SU-DHL-6 (cell line): Measurements from ENCODE around the gene SMARCAL1.

Experiments used
- H2AFZ ChIP-seq: fragments of 200-600 bp; sonication (generic); 2 replicates; pipeline ENCODE4 v1.6.1; 2014; ENCODE audit warnings: low read depth, mild to moderate bottlenecking, moderate library complexity, mixed read lengths, antibody characterized with exemption, low read length; ENCODE audit not compliant: severe bottlenecking
- H3F3A ChIP-seq: fragments of 200-600 bp; shearing (Covaris generic); 2 replicates; pipeline ENCODE4 v1.6.0; 2016; ENCODE audit warnings: antibody characterized with exemption, mild to moderate bottlenecking; ENCODE audit not compliant: insufficient read depth
- H3K27ac ChIP-seq: fragments of 200-600 bp; sonication (generic); 2 replicates; pipeline ENCODE4 v1.5.1; 2016; ENCODE audit warnings: low read depth, mild to moderate bottlenecking, low read length, moderate library complexity, mixed read lengths
- H3K27me3 ChIP-seq: fragments of 200-600 bp; sonication (generic), shearing (Covaris generic); 2 replicates; pipeline ENCODE4 v1.6.0; 2014; ENCODE audit warnings: mild to moderate bottlenecking, low read length
- H3K36me3 ChIP-seq: fragments of 200-600 bp; sonication (generic); 2 replicates; pipeline ENCODE4 v1.6.1; 2014; ENCODE audit warnings: mild to moderate bottlenecking, low read length, mixed read lengths
- H3K4me2 ChIP-seq: fragments of 300-600, 200-600 bp; shearing (Covaris generic), sonication (generic); 2 replicates; pipeline ENCODE4 v1.6.0; 2014; ENCODE audit warnings: low read length, low read depth, mild to moderate bottlenecking; ENCODE audit not compliant: poor library complexity, severe bottlenecking
- H3K4me3 ChIP-seq: fragments of 200-600 bp; sonication (generic); 2 replicates; pipeline ENCODE4 v1.5.1; 2014; ENCODE audit warnings: antibody characterized with exemption, low read length, mild to moderate bottlenecking, mixed read lengths; ENCODE audit not compliant: insufficient read depth, poor library complexity, severe bottlenecking
- H3K79me2 ChIP-seq: fragments of 200-600 bp; sonication (generic); 2 replicates; pipeline ENCODE4 v1.6.1; 2014; ENCODE audit warnings: mild to moderate bottlenecking, low read length, moderate library complexity; ENCODE audit not compliant: insufficient read depth
- H3K9ac ChIP-seq: fragments of 200-600 bp; sonication (generic); 2 replicates; pipeline ENCODE4 v1.7.0; 2014; ENCODE audit warnings: mild to moderate bottlenecking, low read length
- H3K9me2 ChIP-seq: fragments of 200-600 bp; sonication (generic); replicated peaks from 2 replicates; pipeline ENCODE4 v1.6.1; 2014; ENCODE audit warnings: low read length; ENCODE audit not compliant: insufficient read depth
- H3K9me3 ChIP-seq: fragments of 200-600 bp; sonication (generic); 2 replicates; pipeline ENCODE4 v1.6.1; 2014; ENCODE audit warnings: low read length, mixed read lengths; ENCODE audit not compliant: insufficient read depth
- H4K20me1 ChIP-seq: fragments of 200-600 bp; sonication (generic); 2 replicates; pipeline ENCODE4 v1.6.1; 2014; ENCODE audit warnings: low read depth, mild to moderate bottlenecking, antibody characterized with exemption, low read length, moderate library complexity, mixed read lengths
- CTCF ChIP-seq: fragments of 200-600 bp; sonication (generic); IDR thresholded peaks from one replicate; pipeline ENCODE4 v1.5.1; 2017; ENCODE audit warnings: antibody characterized with exemption, mild to moderate bottlenecking, low read length, moderate library complexity; ENCODE audit not compliant: insufficient read depth, poor library complexity, severe bottlenecking
- EZH2phosphoT487 ChIP-seq: fragments of 200-600 bp; sonication (generic), shearing (Covaris generic); conservative IDR thresholded peaks from 2 replicates; pipeline ENCODE4 v1.6.1; 2018; ENCODE audit warnings: mild to moderate bottlenecking, antibody characterized with exemption, low read length, moderate library complexity, mixed read lengths

Gene SMARCAL1

GRCh38 chr2:216486708-216487107 lies 74.4 kb downstream of the SMARCAL1 start:
- Histone ChIP-seq H2AFZ (no peak overlapping the region), H3K27me3 (no peaks in the 10 kb centered on the region), H3K9ac (no peak overlapping the region), H3K27ac (no peak overlapping the region), H3K4me3 (no peak overlapping the region), H3K4me2 (no peak overlapping the region), H3K79me2 (no peaks in the 10 kb centered on the region), H3K9me3 (no peaks in the 10 kb centered on the region), H4K20me1 (no peaks in the 10 kb centered on the region), H3F3A (no peaks in the 10 kb centered on the region), H3K9me2 (no peaks in the 10 kb centered on the region), H3K36me3 (no peaks in the 10 kb centered on the region)
- no peak for TF ChIP-seq EZH2phosphoT487
- TF ChIP-seq CTCF = no peak

- Histone ChIP-seq H3F3A (no peaks in the 10 kb centered on the region), H2AFZ (no peak overlapping the region), H4K20me1 (no peaks in the 10 kb centered on the region), H3K4me2 (no peak overlapping the region), H3K9me3 (no peaks in the 10 kb centered on the region), H3K79me2 (no peaks in the 10 kb centered on the region), H3K27me3 (no peaks in the 10 kb centered on the region), H3K9me2 (no peaks in the 10 kb centered on the region), H3K9ac (no peak overlapping the region), H3K4me3 (no peak overlapping the region), H3K27ac (no peak overlapping the region), H3K36me3 (no peaks in the 10 kb centered on the region)
- TF ChIP-seq CTCF (no peak), EZH2phosphoT487 (no peak)
Measured at GRCh38 chr2:216490061-216490460, 77.8 kb downstream of the SMARCAL1 start.

GRCh38 chr2:216491793-216492596 lies 79.7 kb downstream of the SMARCAL1 start:
- H3K9ac ChIP-seq = no peak overlapping the region

More at GRCh38 chr2:216491793-216492596, 79.7 kb downstream of the SMARCAL1 start:
- Histone ChIP-seq H3F3A (no peaks in the 10 kb centered on the region), H2AFZ (no peak overlapping the region), H3K4me3 (no peak overlapping the region), H3K9me3 (no peaks in the 10 kb centered on the region), H4K20me1 (no peaks in the 10 kb centered on the region), H3K9me2 (no peaks in the 10 kb centered on the region), H3K27ac (no peak overlapping the region), H3K27me3 (no peaks in the 10 kb centered on the region), H3K79me2 (no peaks in the 10 kb centered on the region), H3K4me2 (no peak overlapping the region), H3K36me3 (no peaks in the 10 kb centered on the region)
- TF ChIP-seq EZH2phosphoT487 = no peak
- no peak for TF ChIP-seq CTCF
